Tibial artery (tissue), 4 donors: ENCODE results near the gene DEPDC1B.

ENCODE experiments used
- DNase-seq, 2 donors: peaks; one replicate each; pipeline ENCODE4 v3.0.0-alpha.2; 2019
- H3K27ac ChIP-seq, 2 donors: fragments of 200-600 bp; sonication (generic) in 1 of 2; 1 replicate in 1 of 2; 2 replicates in 1 of 2; pipeline ENCODE4 v1.5.1; 2018 to 2019; ENCODE audit warnings: mild to moderate bottlenecking in 1 of 2
- H3K27me3 ChIP-seq, 2 donors: fragments of 200-600 bp; sonication (generic) in 1 of 2; one replicate each; pipeline versions ENCODE4 v1.5.1 to v1.6.0; 2016 to 2019
- H3K36me3 ChIP-seq, 3 donors: fragments of 200-600 bp; sonication (generic) in 2 of 3; one replicate each; pipeline ENCODE4 v1.5.1; 2016 to 2019; ENCODE audit warnings: mild to moderate bottlenecking in 2 of 3
- H3K4me1 ChIP-seq, 4 donors: fragments of 200-600 bp; sonication (generic) in 2 of 4; 1 replicate in 3 of 4; 2 replicates in 1 of 4; pipeline ENCODE4 v1.5.1; 2016 to 2019
- H3K4me3 ChIP-seq, 2 donors: fragments of 200-600 bp; sonication (generic) in 1 of 2; 1 replicate in 1 of 2; 2 replicates in 1 of 2; pipeline ENCODE4 v1.5.1; 2018 to 2019; ENCODE audit warnings: mild to moderate bottlenecking in 2 of 2
- H3K9me3 ChIP-seq, 3 donors: fragments of 200-600 bp; sonication (generic) in 1 of 3; one replicate each; pipeline ENCODE4 v1.5.1; 2016 to 2019
- CTCF ChIP-seq, 2 experiments: fragments of 200-600 bp in 1 of 2; fragments of 450-650 bp in 1 of 2; IDR thresholded peaks; one replicate each; pipeline ENCODE4 v1.5.1; 2017 to 2019; ENCODE audit warnings: antibody characterized with exemption in 2 of 2, mild to moderate bottlenecking in 1 of 2, moderate library complexity in 1 of 2
- intact Hi-C: fragments of 100-400 bp; cut with DNase I; formaldehyde crosslinking; loops from one replicate; pipeline ENCODE4 v1.15.0; 2023; ENCODE audit warnings: low total_unique reads

The DEPDC1B gene

DNA sequence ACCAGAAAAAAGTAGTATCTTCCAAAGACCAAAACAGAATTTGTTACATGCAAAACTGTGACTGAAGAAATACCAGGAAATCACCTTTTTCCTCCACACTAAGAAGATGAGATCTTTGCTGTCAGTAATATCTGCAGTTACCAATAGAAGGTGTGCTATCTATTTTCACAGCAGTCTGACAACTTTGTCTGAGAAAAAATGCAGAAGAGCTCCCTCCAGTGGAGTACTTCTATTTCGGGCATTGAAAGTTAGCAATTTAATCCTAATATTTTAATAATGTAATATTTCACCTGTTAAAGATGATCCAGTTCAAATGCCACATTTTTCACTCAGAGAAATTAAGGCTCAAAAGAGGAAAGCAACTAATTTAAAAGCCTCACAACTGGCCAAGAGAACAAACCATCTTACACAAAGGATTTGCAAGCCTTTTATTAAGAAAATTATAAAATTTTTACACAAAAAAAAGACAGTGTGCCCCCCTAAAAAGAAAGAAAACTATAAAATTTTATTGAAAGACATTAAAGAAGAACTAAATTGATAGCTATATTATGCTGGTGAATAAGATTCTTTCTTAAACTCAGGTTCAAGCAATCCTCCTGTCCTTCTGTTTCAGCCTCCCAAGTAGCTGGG, 50.6 kb downstream of the DEPDC1B start:
- Histone ChIP-seq H3K4me3 (no peak overlapping the region), H3K36me3 (no peaks in the 10 kb centered on the region), H3K9me3 (no peaks in the 10 kb centered on the region), H3K27ac (no peak overlapping the region), H3K4me1 (peaks cover 0 to 11% (median 0%) of the 10 kb centered on the region in 4 donors), H3K27me3 (no peaks in the 10 kb centered on the region)
- no peak for DNase-seq
- peak; percentile 47 to 49 for TF ChIP-seq CTCF (IDR thresholded peaks at IDR 0.05)
- intact Hi-C loops: no loop called here

DNA sequence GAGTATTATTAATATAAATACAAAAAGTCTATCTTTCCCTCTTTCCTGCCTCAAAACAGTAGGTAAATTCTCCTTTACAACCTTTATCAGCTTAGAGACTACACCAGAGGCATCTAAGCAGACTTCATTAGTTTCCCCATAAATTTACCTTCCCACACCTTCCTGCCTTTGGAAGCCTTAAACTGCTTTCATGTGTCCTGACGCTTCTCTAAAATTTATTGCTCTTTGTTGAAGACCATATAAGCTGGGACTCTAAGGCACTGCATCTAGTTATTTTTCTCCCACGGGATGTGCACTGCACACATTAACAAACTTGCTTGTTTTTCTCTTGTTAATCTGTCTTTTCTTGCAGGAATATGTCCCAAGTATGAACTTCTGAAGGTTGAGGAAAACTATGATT, 51.8 kb downstream of the DEPDC1B start:
- Histone ChIP-seq H3K4me1 (peaks cover 0 to 11% (median 0%) of the 10 kb centered on the region in 4 donors), H3K9me3 (no peaks in the 10 kb centered on the region), H3K4me3 (no peak overlapping the region), H3K27me3 (no peaks in the 10 kb centered on the region), H3K27ac (no peak overlapping the region), H3K36me3 (no peaks in the 10 kb centered on the region)
- no peak for DNase-seq
- intact Hi-C loops: no loop called here
- TF ChIP-seq CTCF (IDR thresholded peaks at IDR 0.05): no peak

- H3K4me1 ChIP-seq: peaks cover 0 to 35% (median 3%) of the 10 kb centered on the region in 4 donors
- H3K27ac ChIP-seq: peak overlapping the region in 1 of 2 donors; percentile 69
- DNase-seq: no peak
- H3K4me3 ChIP-seq: no peak overlapping the region
- no peaks in the 10 kb centered on the region for H3K36me3 ChIP-seq
- no peaks in the 10 kb centered on the region for H3K9me3 ChIP-seq
- no peaks in the 10 kb centered on the region for H3K27me3 ChIP-seq
- intact Hi-C loops: no loop called here
- TF ChIP-seq CTCF (IDR thresholded peaks at IDR 0.05): no peak
These were observed 59.1 kb downstream of the DEPDC1B start for GRCh38 chr5:60640901-60641300.

- Histone ChIP-seq H3K4me3 (no peak overlapping the region), H3K4me1 (peaks cover 0 to 35% (median 3%) of the 10 kb centered on the region in 4 donors), H3K9me3 (no peaks in the 10 kb centered on the region), H3K27ac (peak overlapping the region; percentile 60 to 69), H3K27me3 (no peaks in the 10 kb centered on the region), H3K36me3 (no peaks in the 10 kb centered on the region)
- DNase-seq: peak in 1 of 2 donors; percentile 28
- intact Hi-C loops: no loop called here
- TF ChIP-seq CTCF (IDR thresholded peaks at IDR 0.05): no peak
These were observed 60.4 kb downstream of the DEPDC1B start for GRCh38 chr5:60639544-60639943.

DNA sequence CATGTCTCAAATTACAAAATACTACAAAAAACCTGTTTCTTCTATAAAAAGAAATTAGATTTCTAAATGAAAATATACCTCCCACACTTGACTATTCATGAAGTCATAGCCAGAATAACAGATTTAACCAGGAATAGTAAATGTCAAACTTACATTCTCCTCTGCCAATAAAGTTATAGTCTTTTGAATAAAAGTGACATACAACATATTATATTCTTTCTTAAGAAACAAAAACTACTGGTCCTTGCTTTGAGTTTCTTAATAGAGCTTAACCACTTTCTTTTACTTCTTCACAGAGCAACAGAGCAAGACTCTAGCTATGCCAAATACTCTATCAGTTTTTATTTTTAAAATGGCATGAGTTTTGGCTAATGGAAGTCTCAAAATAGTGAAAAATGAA, 61.7 kb downstream of the DEPDC1B start:
- TF ChIP-seq CTCF (IDR thresholded peaks at IDR 0.05): no peak
- Histone ChIP-seq H3K4me1 (peaks cover 0 to 43% (median 5%) of the 10 kb centered on the region in 4 donors), H3K36me3 (no peaks in the 10 kb centered on the region), H3K27me3 (no peaks in the 10 kb centered on the region), H3K4me3 (no peak overlapping the region), H3K27ac (peak overlapping the region; percentile 60 to 69), H3K9me3 (no peaks in the 10 kb centered on the region)
- intact Hi-C loops: no loop called here
- no peak for DNase-seq
